ENCODE measurements around the gene HAP1.
A peak's percentile ranks its signal among the peaks of the same experiment; 100 is the strongest.
"Not testable (repeated sequence)": the region's sequence is repeated elsewhere in the genome, so short reads cannot be mapped to it uniquely, and the experiment has no call there.

The HAP1 gene

GRCh38 chr17:41722231-41722630 lies 12.2 kb downstream of the HAP1 start:
- DNase-seq, result no peak

- no peak for DNase-seq
These were observed 16.2 kb downstream of the HAP1 start for GRCh38 chr17:41718287-41718645.

GRCh38 chr17:41717408-41718286 lies 16.8 kb downstream of the HAP1 start:
- DNase-seq, result peak in 1 of 4 experiments; percentile 18

- no peak for DNase-seq
These were observed 22.6 kb downstream of the HAP1 start, which contains the start of gene GAST for GRCh38 chr17:41711669-41712400. Gene GAST (plus strand): TSS chr17:41712331. CDS start chr17:41715437, 3,106 bp downstream.

- no peak for DNase-seq
These were observed 23.9 kb downstream of the HAP1 start for GRCh38 chr17:41710472-41711090.

GRCh38 chr17:41707803-41708669 lies 26.4 kb downstream of the HAP1 start:
- DNase-seq, result no peak

- no peak for DNase-seq
These were observed 29.0 kb downstream of the HAP1 start for GRCh38 chr17:41705271-41705991.

- DNase-seq, result no peak
These were observed 31.7 kb downstream of the HAP1 start for GRCh38 chr17:41702712-41703111.

- DNase-seq, result not testable (repeated sequence)
These were observed 33.6 kb downstream of the HAP1 start for GRCh38 chr17:41700843-41701242.

- DNase-seq, result no peak
These were observed 37.1 kb downstream of the HAP1 start for GRCh38 chr17:41697122-41697962.

- DNase-seq, result peak; percentile 16 to 60 (median 50)
These were observed 38.3 kb downstream of the HAP1 start for GRCh38 chr17:41695954-41696757.

GRCh38 chr17:41695134-41695661 lies 39.2 kb downstream of the HAP1 start:
- DNase-seq, result no peak

GRCh38 chr17:41692722-41693521 lies 41.5 kb downstream of the HAP1 start:
- DNase-seq, result no peak

GRCh38 chr17:41691031-41691777 lies 43.2 kb downstream of the HAP1 start:
- no peak for DNase-seq

GRCh38 chr17:41690497-41690896 lies 43.9 kb downstream of the HAP1 start:
- DNase-seq, result no peak

GRCh38 chr17:41689497-41690299 lies 44.7 kb downstream of the HAP1 start:
- DNase-seq, result peak in 1 of 4 experiments; percentile 17
